Bronchial epithelial cell (primary cell): ENCODE results near the gene LRRC10. TPM values are rescaled to one million over a fixed set of nuclear protein-coding genes. Genes with fewer than 3 reads are reported as not detected.

Experiments used
- DNase-seq: peaks from one replicate; pipeline ENCODE4 v3.0.0-alpha.2; 2010; ENCODE audit warnings: low read depth
- FAIRE-seq: peaks from 2 replicates; lab custom pipeline; 2011; peaks lifted over from hg19 to GRCh38; lab: Jason Lieb, UNC
- H3K27me3 ChIP-seq: 2 replicates; pipeline ENCODE4 v1.5.1; 2011; ENCODE audit warnings: low read length; ENCODE audit not compliant: control insufficient read depth, insufficient read depth
- H3K36me3 ChIP-seq: 2 replicates; pipeline ENCODE4 v1.5.1; 2011; ENCODE audit warnings: low read length; ENCODE audit not compliant: control insufficient read depth, insufficient read depth
- H3K4me3 ChIP-seq: 2 replicates; pipeline ENCODE4 v1.5.1; 2011; ENCODE audit warnings: mild to moderate bottlenecking, low read depth, low read length, control low read depth
- CTCF ChIP-seq: IDR thresholded peaks from 2 replicates; pipeline ENCODE4 v1.5.1; 2011; ENCODE audit warnings: mild to moderate bottlenecking, moderate library complexity, low read length, control low read depth, inconsistent platforms; ENCODE audit not compliant: insufficient read depth, severe bottlenecking
- total RNA-seq: library from RNA; depleted of rRNA; stranded (reverse); fragments of >200 nt; gene quantifications from 2 replicates; pipeline ENCODE4 v1.2.1, GENCODE V29; 2014

LRRC10 gene, protein sequence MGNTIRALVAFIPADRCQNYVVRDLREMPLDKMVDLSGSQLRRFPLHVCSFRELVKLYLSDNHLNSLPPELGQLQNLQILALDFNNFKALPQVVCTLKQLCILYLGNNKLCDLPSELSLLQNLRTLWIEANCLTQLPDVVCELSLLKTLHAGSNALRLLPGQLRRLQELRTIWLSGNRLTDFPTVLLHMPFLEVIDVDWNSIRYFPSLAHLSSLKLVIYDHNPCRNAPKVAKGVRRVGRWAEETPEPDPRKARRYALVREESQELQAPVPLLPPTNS
- not detected in 2 replicates for total RNA-seq

DNA sequence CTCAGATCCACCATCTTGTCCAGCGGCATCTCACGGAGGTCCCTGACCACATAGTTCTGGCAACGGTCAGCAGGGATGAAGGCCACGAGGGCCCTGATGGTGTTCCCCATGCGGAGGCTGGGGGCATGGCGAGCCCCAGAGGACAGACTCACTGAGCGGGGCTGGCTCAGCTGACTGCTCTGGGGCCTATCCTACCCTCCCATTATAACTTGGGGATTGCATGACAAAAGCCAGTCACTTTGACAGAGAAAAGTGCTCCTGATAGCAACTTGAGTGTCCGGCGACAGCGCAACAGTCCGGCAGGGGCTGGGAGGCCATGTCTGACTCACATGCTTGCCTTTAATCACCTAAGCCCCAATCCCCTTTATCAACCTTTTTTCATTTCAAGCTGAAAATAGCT is at the start of gene LRRC10:
Gene LRRC10 (minus strand): TSS at position 179 of the 400 bp plus-strand sequence. CDS start 69 bp downstream, at position 110.
- no peaks in the 10 kb centered on the region for H3K27me3 ChIP-seq
- no peak for TF ChIP-seq CTCF
- peak; percentile 13 for FAIRE-seq

DNA sequence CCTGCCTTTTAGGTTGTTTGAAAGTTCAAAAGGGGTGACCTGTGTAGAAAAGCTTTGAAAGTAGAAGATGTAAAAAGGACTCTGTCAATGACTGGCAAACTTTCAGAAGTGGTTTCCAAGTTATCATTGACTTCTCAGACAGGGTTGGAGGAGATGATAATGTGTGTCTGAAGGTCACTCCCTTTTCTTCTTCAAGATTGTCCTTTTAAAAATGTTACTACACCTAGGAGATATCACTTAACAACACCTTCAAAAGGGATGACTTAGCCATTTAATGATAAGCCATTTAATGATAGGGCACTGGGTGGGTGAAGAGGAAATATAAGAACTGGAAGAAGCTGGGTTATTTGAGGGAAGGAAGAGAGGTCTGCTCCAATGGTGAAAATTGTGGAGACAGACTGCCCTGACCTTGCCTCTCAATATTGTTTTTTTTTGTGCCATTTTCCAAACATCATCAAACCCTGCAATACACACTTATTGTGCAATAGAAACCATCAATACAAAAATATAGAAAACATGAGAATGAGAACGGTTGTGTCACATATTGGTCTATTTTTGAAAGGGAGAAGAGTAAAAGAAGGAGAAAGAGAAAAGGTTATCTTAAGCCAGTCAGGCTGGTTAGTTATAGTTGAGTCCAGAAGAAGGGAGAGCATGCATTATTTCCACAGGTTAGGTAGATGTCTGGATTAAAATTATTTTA is 49.6 kb upstream of the LRRC10 start:
- no peaks in the 10 kb centered on the region for H3K36me3 ChIP-seq
- no peaks in the 10 kb centered on the region for H3K27me3 ChIP-seq
- TF ChIP-seq CTCF: no peak
- H3K4me3 ChIP-seq: no peak overlapping the region
- DNase-seq (no peak), FAIRE-seq (no peak)

More for the DNA sequence above, at the start of gene LRRC10:
- Histone ChIP-seq H3K4me3 (no peak within 1 kb of the TSS), H3K36me3 (no peaks in the 10 kb centered on the region)
- DNase-seq: no peak

- FAIRE-seq (no peak), DNase-seq (peak; percentile 91)
- H3K36me3 ChIP-seq: no peaks in the 10 kb centered on the region
- no peak overlapping the region for H3K4me3 ChIP-seq
- no peaks in the 10 kb centered on the region for H3K27me3 ChIP-seq
- TF ChIP-seq CTCF: no peak
Measured at GRCh38 chr12:69658203-69658602, 47.5 kb upstream of the LRRC10 start.

- no peaks in the 10 kb centered on the region for H3K36me3 ChIP-seq
- peak; percentile 4 for DNase-seq
Measured at GRCh38 chr12:69657376-69658137, 46.9 kb upstream of the LRRC10 start.

More at GRCh38 chr12:69657376-69658137, 46.9 kb upstream of the LRRC10 start:
- FAIRE-seq: no peak
- H3K27me3 ChIP-seq: no peaks in the 10 kb centered on the region
- no peak overlapping the region for H3K4me3 ChIP-seq
- TF ChIP-seq CTCF: no peak
